ENCODE results near the gene HIBADH.

HIBADH gene

DNA sequence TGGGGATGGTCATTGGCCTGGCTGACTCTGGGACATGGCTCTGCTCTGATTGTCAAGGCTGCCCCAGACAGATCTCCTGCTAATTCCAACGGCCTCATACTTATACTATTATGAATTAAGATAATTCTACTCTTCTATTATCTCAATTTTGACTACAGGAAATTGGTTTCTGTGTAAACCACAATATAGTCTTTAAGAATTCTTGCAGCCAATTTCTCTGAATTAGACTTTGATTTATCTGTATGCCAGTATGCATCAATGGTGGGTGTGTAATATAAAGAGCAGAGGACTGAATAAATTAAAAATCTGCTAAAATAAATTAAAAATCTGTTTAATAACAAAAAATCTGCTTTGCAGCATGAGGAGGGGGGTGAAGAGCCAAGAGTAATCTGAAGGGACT lies 27.0 kb downstream of the HIBADH start:
- Histone ChIP-seq H2BK5ac (ENCODE audit: low read depth, low read length, poor library complexity, severe bottlenecking) (no peak overlapping the region), H3K27ac (ENCODE audit: low read length, poor library complexity, severe bottlenecking) (no peak overlapping the region), H3K14ac (ENCODE audit: low read length in 2 of 2) (no peak overlapping the region), H4K91ac (ENCODE audit: low read length) (no peak overlapping the region), H3K18ac (ENCODE audit: low read depth in 1 of 2, low read length in 2 of 2) (no peak overlapping the region), H3K4me3 (ENCODE audit: insufficient read depth in 1 of 2, low read depth in 1 of 2, low read length in 2 of 2) (no peak overlapping the region), H3K23ac (ENCODE audit: low read length in 2 of 2) (no peak overlapping the region), H3K27me3 (ENCODE audit: control insufficient read depth in 1 of 2, insufficient read depth in 1 of 2, low read length in 2 of 2) (no peaks in the 10 kb centered on the region), H3K9me3 (ENCODE audit: control insufficient read depth, low read length) (no peaks in the 10 kb centered on the region), H3K4me1 (ENCODE audit: control insufficient read depth, insufficient read depth, low read depth, low read length) (no peaks in the 10 kb centered on the region), H2AFZ (ENCODE audit: low read depth, low read length) (no peak overlapping the region), H2BK12ac (ENCODE audit: low read length in 2 of 2) (no peak overlapping the region), H3K36me3 (ENCODE audit: control insufficient read depth in 1 of 2, insufficient read depth in 2 of 2, low read depth in 1 of 2, low read length in 2 of 2) (peaks cover 7 to 30% of the 10 kb centered on the region in 2 experiments), H2BK120ac (ENCODE audit: low read depth, low read length) (no peak overlapping the region), H3K4me2 (ENCODE audit: low read length, poor library complexity, severe bottlenecking) (no peak overlapping the region), H3K4ac (ENCODE audit: low read depth in 1 of 2, low read length in 2 of 2) (no peak overlapping the region), H2AK5ac (ENCODE audit: low read length, severe bottlenecking) (no peak overlapping the region), H4K8ac (ENCODE audit: low read length) (no peak overlapping the region), H2BK15ac (ENCODE audit: low read depth, poor library complexity, severe bottlenecking) (no peak overlapping the region), H3K79me1 (replicated peaks; ENCODE audit: low read length, poor library complexity, severe bottlenecking) (peaks cover 24% of the 10 kb centered on the region), H3K9ac (ENCODE audit: low read length) (no peak overlapping the region)
- WGBS, result no CpG with 5 or more reads among the region's 1 CpG
- no peak for DNase-seq

DNA sequence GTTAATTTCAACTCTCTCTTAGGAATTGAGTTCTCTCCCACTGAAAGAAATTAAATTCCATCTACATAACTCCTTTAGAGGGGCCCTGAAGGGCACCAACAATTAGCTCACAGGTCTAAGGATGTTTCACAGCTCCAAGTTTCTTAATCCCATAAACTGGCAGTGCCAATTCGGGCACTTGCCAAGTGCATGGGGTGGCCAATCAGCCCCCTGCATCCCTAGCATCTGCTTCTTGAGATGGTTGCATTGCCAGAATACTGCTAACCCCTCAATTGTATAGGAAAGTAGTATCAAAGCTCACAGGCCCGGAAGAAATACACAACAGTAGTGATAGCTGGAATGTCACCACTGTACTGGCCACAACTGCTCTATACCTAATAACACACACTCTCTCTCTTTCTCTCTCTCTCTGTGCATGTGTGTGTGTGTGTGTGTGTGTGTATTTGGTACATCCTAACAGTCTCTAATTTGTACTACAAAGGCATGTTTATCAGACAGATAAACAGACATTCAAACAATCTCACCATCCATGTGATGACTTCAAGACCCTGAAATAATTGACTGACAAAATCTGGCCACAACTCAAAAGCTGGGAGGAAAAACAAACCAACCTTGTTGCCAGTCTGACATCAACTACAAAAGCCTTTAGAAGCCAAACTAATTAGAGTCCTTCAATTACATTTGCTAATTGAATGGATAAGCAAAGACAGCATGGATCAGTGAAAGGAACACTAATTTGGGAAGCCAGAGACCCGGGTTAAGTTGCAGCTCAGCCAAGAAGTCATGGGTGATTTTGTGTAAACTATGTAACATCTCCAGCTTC lies 27.8 kb downstream of the HIBADH start:
- H4K91ac ChIP-seq (ENCODE audit: low read length), result no peak overlapping the region
- no peak overlapping the region for H2BK5ac ChIP-seq (ENCODE audit: low read depth, low read length, poor library complexity, severe bottlenecking)
- H3K27me3 ChIP-seq (ENCODE audit: control insufficient read depth in 1 of 2, insufficient read depth in 1 of 2, low read length in 2 of 2), result no peaks in the 10 kb centered on the region
- 89% methylated on average over 1 of the region's 3 CpGs for WGBS
- H2AK5ac ChIP-seq (ENCODE audit: low read length, severe bottlenecking), result no peak overlapping the region
- H3K18ac ChIP-seq (ENCODE audit: low read depth in 1 of 2, low read length in 2 of 2), result no peak overlapping the region
- no peak overlapping the region for H2BK15ac ChIP-seq (ENCODE audit: low read depth, poor library complexity, severe bottlenecking)
- peaks cover 20% of the 10 kb centered on the region for H3K79me1 ChIP-seq (replicated peaks; ENCODE audit: low read length, poor library complexity, severe bottlenecking)
- H3K23ac ChIP-seq (ENCODE audit: low read length in 2 of 2), result no peak overlapping the region
- no peak overlapping the region for H3K4me2 ChIP-seq (ENCODE audit: low read length, poor library complexity, severe bottlenecking)
- no peak overlapping the region for H3K4ac ChIP-seq (ENCODE audit: low read depth in 1 of 2, low read length in 2 of 2)
- H3K14ac ChIP-seq (ENCODE audit: low read length in 2 of 2), result no peak overlapping the region
- H3K27ac ChIP-seq (ENCODE audit: low read length, poor library complexity, severe bottlenecking), result no peak overlapping the region
- no peak overlapping the region for H3K9ac ChIP-seq (ENCODE audit: low read length)
- no peak overlapping the region for H2BK120ac ChIP-seq (ENCODE audit: low read depth, low read length)
- no peak overlapping the region for H4K8ac ChIP-seq (ENCODE audit: low read length)
- no peaks in the 10 kb centered on the region for H3K4me1 ChIP-seq (ENCODE audit: control insufficient read depth, insufficient read depth, low read depth, low read length)
- DNase-seq, result no peak
- no peak overlapping the region for H2BK12ac ChIP-seq (ENCODE audit: low read length in 2 of 2)
- H3K36me3 ChIP-seq (ENCODE audit: control insufficient read depth in 1 of 2, insufficient read depth in 2 of 2, low read depth in 1 of 2, low read length in 2 of 2), result peaks cover 4 to 30% of the 10 kb centered on the region in 2 experiments
- H3K9me3 ChIP-seq (ENCODE audit: control insufficient read depth, low read length), result no peaks in the 10 kb centered on the region
- H2AFZ ChIP-seq (ENCODE audit: low read depth, low read length), result no peak overlapping the region
- H3K4me3 ChIP-seq (ENCODE audit: insufficient read depth in 1 of 2, low read depth in 1 of 2, low read length in 2 of 2), result no peak overlapping the region

DNA sequence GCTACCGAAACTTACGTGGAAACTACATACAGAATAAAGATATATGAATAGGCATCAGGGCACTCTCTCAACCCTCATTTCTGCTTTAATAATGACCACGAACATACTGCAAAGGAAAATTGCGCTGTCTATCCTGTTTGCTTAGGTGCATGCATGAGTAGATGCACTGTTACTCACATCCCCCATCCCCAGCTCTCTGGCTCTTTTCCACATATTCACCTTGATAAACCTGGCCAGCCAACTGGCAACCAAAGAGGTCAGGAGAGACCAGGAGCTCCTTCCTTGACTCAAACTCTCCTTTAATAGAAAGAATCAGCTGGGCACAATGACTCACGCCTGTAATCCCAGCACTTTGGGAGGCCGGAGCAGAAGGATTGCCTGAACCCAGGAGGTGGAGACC lies 29.6 kb downstream of the HIBADH start:
- H2BK12ac ChIP-seq (ENCODE audit: low read length in 2 of 2), result no peak overlapping the region
- no peak overlapping the region for H3K18ac ChIP-seq (ENCODE audit: low read depth in 1 of 2, low read length in 2 of 2)
- no peak overlapping the region for H4K8ac ChIP-seq (ENCODE audit: low read length)
- H3K4me3 ChIP-seq (ENCODE audit: insufficient read depth in 1 of 2, low read depth in 1 of 2, low read length in 2 of 2), result no peak overlapping the region
- no peaks in the 10 kb centered on the region for H3K4me1 ChIP-seq (ENCODE audit: control insufficient read depth, insufficient read depth, low read depth, low read length)
- no peak overlapping the region for H3K23ac ChIP-seq (ENCODE audit: low read length in 2 of 2)
- H3K27me3 ChIP-seq (ENCODE audit: control insufficient read depth in 1 of 2, insufficient read depth in 1 of 2, low read length in 2 of 2), result no peaks in the 10 kb centered on the region
- H3K4me2 ChIP-seq (ENCODE audit: low read length, poor library complexity, severe bottlenecking), result no peak overlapping the region
- WGBS, result 81% methylated on average over 6 of the region's 6 CpGs
- no peak overlapping the region for H2BK15ac ChIP-seq (ENCODE audit: low read depth, poor library complexity, severe bottlenecking)
- peaks cover 4 to 40% of the 10 kb centered on the region in 2 experiments for H3K36me3 ChIP-seq (ENCODE audit: control insufficient read depth in 1 of 2, insufficient read depth in 2 of 2, low read depth in 1 of 2, low read length in 2 of 2)
- H2AK5ac ChIP-seq (ENCODE audit: low read length, severe bottlenecking), result no peak overlapping the region
- peaks cover 18% of the 10 kb centered on the region for H3K79me1 ChIP-seq (replicated peaks; ENCODE audit: low read length, poor library complexity, severe bottlenecking)
- no peak overlapping the region for H3K9ac ChIP-seq (ENCODE audit: low read length)
- H2BK120ac ChIP-seq (ENCODE audit: low read depth, low read length), result no peak overlapping the region
- no peak overlapping the region for H3K14ac ChIP-seq (ENCODE audit: low read length in 2 of 2)
- DNase-seq, result no peak
- H3K27ac ChIP-seq (ENCODE audit: low read length, poor library complexity, severe bottlenecking), result no peak overlapping the region
- H3K9me3 ChIP-seq (ENCODE audit: control insufficient read depth, low read length), result no peaks in the 10 kb centered on the region
- no peak overlapping the region for H4K91ac ChIP-seq (ENCODE audit: low read length)
- H3K4ac ChIP-seq (ENCODE audit: low read depth in 1 of 2, low read length in 2 of 2), result no peak overlapping the region
- H2BK5ac ChIP-seq (ENCODE audit: low read depth, low read length, poor library complexity, severe bottlenecking), result no peak overlapping the region
- H2AFZ ChIP-seq (ENCODE audit: low read depth, low read length), result no peak overlapping the region

DNA sequence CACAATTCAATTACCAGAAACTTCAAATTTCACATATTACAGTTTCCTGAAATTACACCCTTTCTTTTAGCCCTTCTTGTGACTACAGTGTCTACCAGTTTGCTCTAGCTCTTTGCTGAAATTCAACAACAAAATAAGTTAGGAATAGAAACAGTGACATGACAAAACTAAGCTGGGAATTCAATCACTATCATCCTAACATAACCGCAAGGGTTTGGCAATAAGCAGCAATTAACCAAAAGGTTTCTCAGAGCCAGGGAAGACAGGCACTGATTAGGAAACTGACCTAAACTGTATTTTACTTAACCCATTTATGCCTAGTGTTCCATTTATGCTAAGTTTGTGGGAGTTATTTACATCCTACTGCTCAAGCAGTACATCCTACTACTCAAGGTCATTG lies 31.3 kb downstream of the HIBADH start:
- H3K79me1 ChIP-seq (replicated peaks; ENCODE audit: low read length, poor library complexity, severe bottlenecking), result peaks cover 21% of the 10 kb centered on the region
- H2AK5ac ChIP-seq (ENCODE audit: low read length, severe bottlenecking), result no peak overlapping the region
- no peak overlapping the region for H2BK5ac ChIP-seq (ENCODE audit: low read depth, low read length, poor library complexity, severe bottlenecking)
- H3K23ac ChIP-seq (ENCODE audit: low read length in 2 of 2), result no peak overlapping the region
- H2BK15ac ChIP-seq (ENCODE audit: low read depth, poor library complexity, severe bottlenecking), result no peak overlapping the region
- H4K91ac ChIP-seq (ENCODE audit: low read length), result no peak overlapping the region
- no peak overlapping the region for H3K4ac ChIP-seq (ENCODE audit: low read depth in 1 of 2, low read length in 2 of 2)
- no peak overlapping the region for H2BK120ac ChIP-seq (ENCODE audit: low read depth, low read length)
- no peak overlapping the region for H2BK12ac ChIP-seq (ENCODE audit: low read length in 2 of 2)
- no peaks in the 10 kb centered on the region for H3K9me3 ChIP-seq (ENCODE audit: control insufficient read depth, low read length)
- no peak for DNase-seq
- H3K27me3 ChIP-seq (ENCODE audit: control insufficient read depth in 1 of 2, insufficient read depth in 1 of 2, low read length in 2 of 2), result no peaks in the 10 kb centered on the region
- H3K4me2 ChIP-seq (ENCODE audit: low read length, poor library complexity, severe bottlenecking), result no peak overlapping the region
- no peak overlapping the region for H2AFZ ChIP-seq (ENCODE audit: low read depth, low read length)
- peaks cover 4 to 47% of the 10 kb centered on the region in 2 experiments for H3K36me3 ChIP-seq (ENCODE audit: control insufficient read depth in 1 of 2, insufficient read depth in 2 of 2, low read depth in 1 of 2, low read length in 2 of 2)
- no peak overlapping the region for H4K8ac ChIP-seq (ENCODE audit: low read length)
- no peaks in the 10 kb centered on the region for H3K4me1 ChIP-seq (ENCODE audit: control insufficient read depth, insufficient read depth, low read depth, low read length)
- H3K4me3 ChIP-seq (ENCODE audit: insufficient read depth in 1 of 2, low read depth in 1 of 2, low read length in 2 of 2), result no peak overlapping the region
- no peak overlapping the region for H3K18ac ChIP-seq (ENCODE audit: low read depth in 1 of 2, low read length in 2 of 2)
- no peak overlapping the region for H3K14ac ChIP-seq (ENCODE audit: low read length in 2 of 2)
- no peak overlapping the region for H3K9ac ChIP-seq (ENCODE audit: low read length)
- 82% methylated on average over 1 of the region's 1 CpG for WGBS
- no peak overlapping the region for H3K27ac ChIP-seq (ENCODE audit: low read length, poor library complexity, severe bottlenecking)

All from mesenchymal stem cell (in vitro differentiated cells and primary cell).